KMS-11 (cell line): ENCODE results near the gene DACT3.

Source experiments
- H2AFZ ChIP-seq: fragments of 200-600 bp; sonication (generic); 2 replicates; pipeline ENCODE4 v1.6.1; 2016; ENCODE audit warnings: antibody characterized with exemption, mixed run types, low read depth
- H3K27ac ChIP-seq: fragments of 200-600 bp; sonication (generic); 2 replicates; pipeline ENCODE4 v1.6.1; 2016; ENCODE audit warnings: mild to moderate bottlenecking, mixed run types
- H3K27me3 ChIP-seq: fragments of 200-600 bp; sonication (generic); 2 replicates; pipeline ENCODE4 v1.6.1; 2017; ENCODE audit warnings: mild to moderate bottlenecking, low read depth, mixed run types, moderate library complexity; ENCODE audit not compliant: insufficient read depth
- H3K36me3 ChIP-seq: fragments of 200-600 bp; sonication (generic); 2 replicates; pipeline ENCODE4 v1.6.1; 2017; ENCODE audit warnings: mild to moderate bottlenecking, mixed run types; ENCODE audit not compliant: insufficient read depth
- H3K4me1 ChIP-seq: fragments of 200-600 bp; sonication (generic); 2 replicates; pipeline ENCODE4 v1.6.1; 2016; ENCODE audit warnings: mild to moderate bottlenecking, low read depth, mixed run types; ENCODE audit not compliant: poor library complexity, severe bottlenecking
- H3K4me2 ChIP-seq: fragments of 200-600 bp; sonication (generic); 2 replicates; pipeline ENCODE4 v1.7.0; 2016; ENCODE audit warnings: mild to moderate bottlenecking, mixed run types
- H3K4me3 ChIP-seq: fragments of 200-600 bp; sonication (generic); IDR thresholded peaks from 2 replicates; pipeline ENCODE4 v1.6.1; 2017; ENCODE audit warnings: low read depth, low read length, mixed read lengths; ENCODE audit not compliant: insufficient read depth
- H3K79me2 ChIP-seq: fragments of 200-600 bp; sonication (generic); 2 replicates; pipeline ENCODE4 v1.6.1; 2016; ENCODE audit warnings: low read depth, mixed run types; ENCODE audit not compliant: insufficient read depth
- H3K9ac ChIP-seq: fragments of 200-600 bp; sonication (generic); 2 replicates; pipeline ENCODE4 v1.6.1; 2016; ENCODE audit warnings: mild to moderate bottlenecking, mixed run types
- H4K20me1 ChIP-seq: fragments of 200-600 bp; sonication (generic); 2 replicates; pipeline ENCODE4 v1.6.1; 2016; ENCODE audit warnings: mild to moderate bottlenecking, mixed run types; ENCODE audit not compliant: insufficient read depth
- TF ChIP-seq, protein P1 (sequence below): fragments of 200-600 bp; sonication (generic); conservative IDR thresholded peaks from 2 replicates; pipeline ENCODE4 v1.6.1; 2017; ENCODE audit warnings: low read depth, mild to moderate bottlenecking, antibody characterized with exemption, low read length, moderate library complexity, mixed read lengths

DACT3 gene

DNA sequence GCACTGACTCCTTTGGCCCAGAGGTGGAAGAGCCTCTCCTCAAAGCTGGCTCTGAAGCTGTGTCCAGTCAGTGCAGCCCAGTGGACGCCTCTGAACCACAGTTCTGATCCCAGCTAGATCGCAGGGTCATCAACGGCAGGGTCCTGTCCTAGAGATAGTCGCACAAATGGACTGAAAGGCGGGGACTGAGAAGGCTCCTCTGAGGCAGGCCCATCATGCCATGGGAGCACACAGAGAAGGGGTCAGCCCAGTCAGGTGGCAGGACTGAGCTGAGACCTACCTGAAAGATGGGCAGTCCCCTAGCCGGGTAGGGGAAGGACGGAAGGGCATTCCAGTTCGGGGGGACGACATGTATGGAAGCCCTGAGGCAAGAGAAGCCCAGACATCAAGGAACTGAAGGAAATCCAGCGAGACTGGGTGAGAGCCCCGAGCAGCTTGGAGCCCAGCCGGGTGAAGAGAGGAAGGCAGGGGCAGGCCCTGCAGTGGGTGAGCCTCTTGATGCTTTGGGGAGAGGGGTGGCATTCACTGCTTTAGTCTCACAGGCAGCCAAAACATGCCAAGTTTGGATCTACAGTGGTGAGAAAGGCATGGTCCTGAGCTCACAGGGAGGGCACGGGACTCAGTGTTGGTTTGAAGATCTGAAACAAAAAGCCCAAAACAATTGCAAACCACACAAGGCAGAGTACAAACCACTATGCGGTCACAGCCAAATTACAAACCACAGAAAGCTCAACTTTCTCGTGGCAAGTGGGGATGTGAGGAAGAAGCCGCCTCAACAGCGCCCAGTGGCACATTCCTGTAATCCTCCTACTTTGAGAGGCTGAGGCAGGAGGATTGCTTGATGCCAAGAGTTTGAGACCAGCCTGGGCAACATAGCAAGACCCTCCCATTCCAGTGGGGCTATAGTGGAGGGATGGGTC is 49.9 kb downstream of the DACT3 start:
- no peak overlapping the region for H3K27ac ChIP-seq
- H3K36me3 ChIP-seq: no peaks in the 10 kb centered on the region; the same call in 1 of the 2 replicates

DNA sequence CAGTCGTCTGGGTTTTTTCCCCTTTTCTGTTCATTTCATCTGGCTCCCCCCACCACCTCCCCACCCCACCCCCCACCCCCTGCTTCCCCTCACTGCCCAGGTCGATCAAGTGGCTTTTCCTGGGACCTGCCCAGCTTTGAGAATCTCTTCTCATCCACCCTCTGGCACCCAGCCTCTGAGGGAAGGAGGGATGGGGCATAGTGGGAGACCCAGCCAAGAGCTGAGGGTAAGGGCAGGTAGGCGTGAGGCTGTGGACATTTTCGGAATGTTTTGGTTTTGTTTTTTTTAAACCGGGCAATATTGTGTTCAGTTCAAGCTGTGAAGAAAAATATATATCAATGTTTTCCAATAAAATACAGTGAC is 50.6 kb downstream of the DACT3 start:
- no peak overlapping the region for H3K27ac ChIP-seq
- H3K36me3 ChIP-seq: no peaks in the 10 kb centered on the region; the same call in 1 of the 2 replicates
- H3K9ac ChIP-seq: no peak overlapping the region
- H4K20me1 ChIP-seq: no peaks in the 10 kb centered on the region
- no peak overlapping the region for H2AFZ ChIP-seq
- H3K79me2 ChIP-seq: no peaks in the 10 kb centered on the region
- H3K27me3 ChIP-seq: peaks cover 42% of the 10 kb centered on the region
- TF ChIP-seq, protein P1, sequence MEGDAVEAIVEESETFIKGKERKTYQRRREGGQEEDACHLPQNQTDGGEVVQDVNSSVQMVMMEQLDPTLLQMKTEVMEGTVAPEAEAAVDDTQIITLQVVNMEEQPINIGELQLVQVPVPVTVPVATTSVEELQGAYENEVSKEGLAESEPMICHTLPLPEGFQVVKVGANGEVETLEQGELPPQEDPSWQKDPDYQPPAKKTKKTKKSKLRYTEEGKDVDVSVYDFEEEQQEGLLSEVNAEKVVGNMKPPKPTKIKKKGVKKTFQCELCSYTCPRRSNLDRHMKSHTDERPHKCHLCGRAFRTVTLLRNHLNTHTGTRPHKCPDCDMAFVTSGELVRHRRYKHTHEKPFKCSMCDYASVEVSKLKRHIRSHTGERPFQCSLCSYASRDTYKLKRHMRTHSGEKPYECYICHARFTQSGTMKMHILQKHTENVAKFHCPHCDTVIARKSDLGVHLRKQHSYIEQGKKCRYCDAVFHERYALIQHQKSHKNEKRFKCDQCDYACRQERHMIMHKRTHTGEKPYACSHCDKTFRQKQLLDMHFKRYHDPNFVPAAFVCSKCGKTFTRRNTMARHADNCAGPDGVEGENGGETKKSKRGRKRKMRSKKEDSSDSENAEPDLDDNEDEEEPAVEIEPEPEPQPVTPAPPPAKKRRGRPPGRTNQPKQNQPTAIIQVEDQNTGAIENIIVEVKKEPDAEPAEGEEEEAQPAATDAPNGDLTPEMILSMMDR: no peak
- H3K4me3 ChIP-seq: no peak overlapping the region
- peak overlapping the region; percentile 71; the same call in 1 of the 2 replicates for H3K4me2 ChIP-seq
- peaks cover 24% of the 10 kb centered on the region for H3K4me1 ChIP-seq

More for the DNA sequence above, 49.9 kb downstream of the DACT3 start:
- TF ChIP-seq, protein P1: no peak
- Histone ChIP-seq H3K27me3 (peaks cover 49% of the 10 kb centered on the region), H3K79me2 (no peaks in the 10 kb centered on the region), H2AFZ (no peak overlapping the region), H3K9ac (no peak overlapping the region), H4K20me1 (no peaks in the 10 kb centered on the region), H3K4me1 (peaks cover 24% of the 10 kb centered on the region), H3K4me2 (peak overlapping the region; percentile 71), H3K4me3 (no peak overlapping the region)

DNA sequence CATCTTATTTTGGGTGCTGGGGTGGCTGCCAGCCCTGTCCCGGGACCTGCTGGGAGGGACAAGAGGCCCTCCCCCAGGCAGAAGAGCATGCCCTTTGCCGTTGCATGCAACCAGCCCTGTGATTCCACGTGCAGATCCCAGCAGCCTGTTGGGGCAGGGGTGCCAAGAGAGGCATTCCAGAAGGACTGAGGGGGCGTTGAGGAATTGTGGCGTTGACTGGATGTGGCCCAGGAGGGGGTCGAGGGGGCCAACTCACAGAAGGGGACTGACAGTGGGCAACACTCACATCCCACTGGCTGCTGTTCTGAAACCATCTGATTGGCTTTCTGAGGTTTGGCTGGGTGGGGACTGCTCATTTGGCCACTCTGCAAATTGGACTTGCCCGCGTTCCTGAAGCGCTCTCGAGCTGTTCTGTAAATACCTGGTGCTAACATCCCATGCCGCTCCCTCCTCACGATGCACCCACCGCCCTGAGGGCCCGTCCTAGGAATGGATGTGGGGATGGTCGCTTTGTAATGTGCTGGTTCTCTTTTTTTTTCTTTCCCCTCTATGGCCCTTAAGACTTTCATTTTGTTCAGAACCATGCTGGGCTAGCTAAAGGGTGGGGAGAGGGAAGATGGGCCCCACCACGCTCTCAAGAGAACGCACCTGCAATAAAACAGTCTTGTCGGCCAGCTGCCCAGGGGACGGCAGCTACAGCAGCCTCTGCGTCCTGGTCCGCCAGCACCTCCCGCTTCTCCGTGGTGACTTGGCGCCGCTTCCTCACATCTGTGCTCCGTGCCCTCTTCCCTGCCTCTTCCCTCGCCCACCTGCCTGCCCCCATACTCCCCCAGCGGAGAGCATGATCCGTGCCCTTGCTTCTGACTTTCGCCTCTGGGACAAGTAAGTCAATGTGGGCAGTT is 51.2 kb downstream of the DACT3 start:
- Histone ChIP-seq H3K27ac (no peak overlapping the region), H4K20me1 (no peaks in the 10 kb centered on the region), H3K79me2 (no peaks in the 10 kb centered on the region), H2AFZ (no peak overlapping the region), H3K4me3 (no peak overlapping the region), H3K9ac (no peak overlapping the region), H3K4me2 (no peak overlapping the region), H3K4me1 (peaks cover 24% of the 10 kb centered on the region), H3K36me3 (no peaks in the 10 kb centered on the region; the same call in 1 of the 2 replicates), H3K27me3 (peaks cover 36% of the 10 kb centered on the region)
- TF ChIP-seq, protein P1: no peak

DNA sequence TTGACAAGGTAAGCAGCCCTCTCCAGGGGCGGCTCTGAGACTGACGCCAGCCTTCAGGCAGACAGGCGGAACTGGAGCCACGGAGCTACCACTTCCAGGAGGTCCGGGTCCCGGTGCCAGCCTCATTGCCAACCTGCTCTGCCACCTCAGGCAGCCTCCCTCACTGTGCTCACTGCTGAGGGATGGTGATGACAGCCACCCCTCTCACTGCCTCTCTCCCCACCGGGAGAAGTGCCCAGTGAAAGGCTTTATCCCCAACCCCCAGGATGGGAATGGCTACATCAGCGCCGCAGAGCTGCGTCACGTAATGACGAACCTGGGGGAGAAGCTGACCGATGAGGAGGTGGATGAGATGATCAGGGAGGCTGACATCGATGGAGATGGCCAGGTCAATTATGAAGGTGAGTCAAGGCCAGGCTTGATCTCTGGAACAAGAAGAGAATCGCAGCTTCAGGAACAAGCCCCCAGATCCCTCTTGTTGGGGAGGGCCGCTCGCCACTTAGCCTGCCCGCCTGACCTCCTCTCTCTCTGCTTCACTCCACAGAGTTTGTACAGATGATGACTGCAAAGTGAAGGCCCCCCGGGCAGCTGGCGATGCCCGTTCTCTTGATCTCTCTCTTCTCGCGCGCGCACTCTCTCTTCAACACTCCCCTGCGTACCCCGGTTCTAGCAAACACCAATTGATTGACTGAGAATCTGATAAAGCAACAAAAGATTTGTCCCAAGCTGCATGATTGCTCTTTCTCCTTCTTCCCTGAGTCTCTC is 52.2 kb downstream of the DACT3 start:
- Histone ChIP-seq H4K20me1 (no peaks in the 10 kb centered on the region; the same call in 1 of the 2 replicates), H3K79me2 (peaks cover 10% of the 10 kb centered on the region; the same call in 1 of the 2 replicates), H3K36me3 (no peaks in the 10 kb centered on the region; the same call in 1 of the 2 replicates), H2AFZ (no peak overlapping the region), H3K4me1 (peaks cover 29% of the 10 kb centered on the region), H3K4me2 (no peak overlapping the region), H3K27ac (no peak overlapping the region), H3K9ac (no peak overlapping the region), H3K27me3 (peaks cover 26% of the 10 kb centered on the region), H3K4me3 (no peak overlapping the region)
- TF ChIP-seq, protein P1: no peak
